Measurements from ENCODE around the gene TSEN34. TPM values are rescaled to one million over a fixed set of nuclear protein-coding genes. Genes with fewer than 3 reads are reported as not detected.

TSEN34 gene
- total RNA-seq, 1 donor from 2014 or later, result 43.9 TPM

- no peak for DNase-seq (ENCODE audit: low spot score in 2 of 2, unreplicated experiment in 2 of 2)
- H3K27me3 Mint-ChIP-seq (ENCODE audit: low read depth), result no peaks in the 10 kb centered on the region
- no peaks in the 10 kb centered on the region for H3K9me3 Mint-ChIP-seq
- no peak overlapping the region for H3K4me3 Mint-ChIP-seq
- peaks cover 34% of the 10 kb centered on the region for H3K36me3 Mint-ChIP-seq
- TF ChIP-seq CTCF (IDR thresholded peaks at IDR 0.05; ENCODE audit: unreplicated experiment), result no peak
- no peak overlapping the region for H3K27ac Mint-ChIP-seq
- H3K4me1 Mint-ChIP-seq, result peaks cover 5% of the 10 kb centered on the region
Measured at GRCh38 chr19:54153731-54154326, 37.3 kb upstream of the TSEN34 start.

GRCh38 chr19:54154603-54155345, 36.3 kb upstream of the TSEN34 start:
- TF ChIP-seq CTCF (IDR thresholded peaks at IDR 0.05; ENCODE audit: unreplicated experiment), result no peak
- Mint-ChIP-seq H3K36me3 (peaks cover 29% of the 10 kb centered on the region), H3K9me3 (no peaks in the 10 kb centered on the region), H3K4me3 (no peak overlapping the region), H3K27me3 (ENCODE audit: low read depth) (no peaks in the 10 kb centered on the region), H3K4me1 (peaks cover 12% of the 10 kb centered on the region), H3K27ac (no peak overlapping the region)
- no peak for DNase-seq (ENCODE audit: low spot score in 2 of 2, unreplicated experiment in 2 of 2)

- Mint-ChIP-seq H3K9me3 (no peaks in the 10 kb centered on the region), H3K27ac (no peak overlapping the region), H3K4me3 (no peak overlapping the region), H3K27me3 (ENCODE audit: low read depth) (no peaks in the 10 kb centered on the region), H3K4me1 (peaks cover 21% of the 10 kb centered on the region), H3K36me3 (peaks cover 24% of the 10 kb centered on the region)
- no peak for TF ChIP-seq CTCF (IDR thresholded peaks at IDR 0.05; ENCODE audit: unreplicated experiment)
- no peak for DNase-seq (ENCODE audit: low spot score in 2 of 2, unreplicated experiment in 2 of 2)
Measured at GRCh38 chr19:54155694-54156093, 35.4 kb upstream of the TSEN34 start.

GRCh38 chr19:54156490-54156889, 34.6 kb upstream of the TSEN34 start:
- DNase-seq (ENCODE audit: low spot score in 2 of 2, unreplicated experiment in 2 of 2), result no peak
- Mint-ChIP-seq H3K27me3 (ENCODE audit: low read depth) (no peaks in the 10 kb centered on the region), H3K36me3 (peaks cover 20% of the 10 kb centered on the region), H3K4me1 (peaks cover 25% of the 10 kb centered on the region), H3K4me3 (no peak overlapping the region), H3K27ac (no peak overlapping the region), H3K9me3 (no peaks in the 10 kb centered on the region)
- TF ChIP-seq CTCF (IDR thresholded peaks at IDR 0.05; ENCODE audit: unreplicated experiment), result no peak

GRCh38 chr19:54156953-54157352, 34.2 kb upstream of the TSEN34 start:
- H3K27me3 Mint-ChIP-seq (ENCODE audit: low read depth), result no peaks in the 10 kb centered on the region
- H3K27ac Mint-ChIP-seq, result peak overlapping the region; percentile 6
- no peaks in the 10 kb centered on the region for H3K9me3 Mint-ChIP-seq
- TF ChIP-seq CTCF (IDR thresholded peaks at IDR 0.05; ENCODE audit: unreplicated experiment), result no peak
- no peak for DNase-seq (ENCODE audit: low spot score in 2 of 2, unreplicated experiment in 2 of 2)
- H3K4me3 Mint-ChIP-seq, result no peak overlapping the region
- peaks cover 25% of the 10 kb centered on the region for H3K4me1 Mint-ChIP-seq
- peaks cover 17% of the 10 kb centered on the region for H3K36me3 Mint-ChIP-seq

All from mesothelial cell of epicardium (in vitro differentiated cells).